AG08396 (cell line): ENCODE measurements around the gene MYBPC1.
A peak's percentile ranks its signal among the peaks of the same experiment; 100 is the strongest.
"Not testable (repeated sequence)": the region's sequence is repeated elsewhere in the genome, so short reads cannot be mapped to it uniquely, and the experiment has no call there.

Experiments
- DNase-seq: peaks from one replicate; pipeline ENCODE4 v3.0.0; 2012; ENCODE audit warnings: low spot score, mixed read lengths

MYBPC1 gene

GRCh38 chr12:101594700-101595099 is at the start of gene MYBPC1:
TSS of gene MYBPC1 (plus strand) at chr12:101594971. CDS start at chr12:101595071, 100 bp downstream.
- DNase-seq: no peak

- DNase-seq: no peak
These were observed 43.2 kb upstream of the MYBPC1 start for GRCh38 chr12:101551362-101552114.

- DNase-seq: peak; percentile 71
These were observed 42.5 kb upstream of the MYBPC1 start for GRCh38 chr12:101552277-101552676.

GRCh38 chr12:101557094-101557493 is 37.7 kb upstream of the MYBPC1 start:
- no peak for DNase-seq

- not testable (repeated sequence) for DNase-seq
These were observed 36.0 kb upstream of the MYBPC1 start for GRCh38 chr12:101558726-101559125.

GRCh38 chr12:101563212-101563611 is 31.6 kb upstream of the MYBPC1 start:
- no peak for DNase-seq

GRCh38 chr12:101564912-101565311 is 29.9 kb upstream of the MYBPC1 start:
- DNase-seq: no peak

GRCh38 chr12:101566318-101566717 is 28.5 kb upstream of the MYBPC1 start:
- no peak for DNase-seq

GRCh38 chr12:101567918-101568317 is 26.9 kb upstream of the MYBPC1 start:
- DNase-seq: no peak

- peak; percentile 20 for DNase-seq
These were observed 24.7 kb upstream of the MYBPC1 start for GRCh38 chr12:101570047-101570446.

GRCh38 chr12:101571105-101571504 is 23.7 kb upstream of the MYBPC1 start:
- no peak for DNase-seq

- no peak for DNase-seq
These were observed 21.0 kb upstream of the MYBPC1 start for GRCh38 chr12:101573743-101574142.

- no peak for DNase-seq
These were observed 16.4 kb upstream of the MYBPC1 start for GRCh38 chr12:101578417-101578816.

- DNase-seq: no peak
These were observed 13.6 kb upstream of the MYBPC1 start for GRCh38 chr12:101581190-101581589.

GRCh38 chr12:101582937-101583336 is 11.8 kb upstream of the MYBPC1 start:
- DNase-seq: no peak

GRCh38 chr12:101590383-101590782 is 4.4 kb upstream of the MYBPC1 start:
- no peak for DNase-seq

GRCh38 chr12:101591781-101592180 is 3.0 kb upstream of the MYBPC1 start:
- no peak for DNase-seq

GRCh38 chr12:101592448-101592847 is 2.3 kb upstream of the MYBPC1 start:
- no peak for DNase-seq

- no peak for DNase-seq
These were observed 1.9 kb upstream of the MYBPC1 start for GRCh38 chr12:101592921-101593320.

- no peak for DNase-seq
These were observed 1.4 kb downstream of the MYBPC1 start for GRCh38 chr12:101596172-101596571.

GRCh38 chr12:101597164-101597563 is 2.4 kb downstream of the MYBPC1 start:
- no peak for DNase-seq

GRCh38 chr12:101598483-101598882 is 3.7 kb downstream of the MYBPC1 start:
- DNase-seq: no peak

- no peak for DNase-seq
These were observed 4.5 kb downstream of the MYBPC1 start for GRCh38 chr12:101599311-101599710.
